Measurements from ENCODE around the gene P2RX3.
"Not testable (repeated sequence)": the region's sequence is repeated elsewhere in the genome, so short reads cannot be mapped to it uniquely, and the experiment has no call there.

P2RX3 gene

GRCh38 chr11:57353852-57354251 lies 15.7 kb downstream of the P2RX3 start:
- no peak for DNase-seq

GRCh38 chr11:57354699-57355098 lies 16.5 kb downstream of the P2RX3 start:
- no peak for DNase-seq

- no peak for DNase-seq
Observed at GRCh38 chr11:57356268-57356667, 18.1 kb downstream of the P2RX3 start.

GRCh38 chr11:57357310-57357709 lies 19.2 kb downstream of the P2RX3 start:
- no peak for DNase-seq

GRCh38 chr11:57357856-57358255 lies 19.7 kb downstream of the P2RX3 start:
- no peak for DNase-seq

GRCh38 chr11:57358543-57358961 lies 20.4 kb downstream of the P2RX3 start:
- no peak for DNase-seq

- DNase-seq, result no peak
Observed at GRCh38 chr11:57358991-57359390, 20.8 kb downstream of the P2RX3 start.

GRCh38 chr11:57359396-57359795 lies 21.2 kb downstream of the P2RX3 start:
- no peak for DNase-seq

- no peak for DNase-seq
Observed at GRCh38 chr11:57359896-57360690, 21.9 kb downstream of the P2RX3 start.

- DNase-seq, result no peak
Observed at GRCh38 chr11:57360991-57361390, 22.8 kb downstream of the P2RX3 start.

- not testable (repeated sequence) for DNase-seq
Observed at GRCh38 chr11:57361420-57361819, 23.3 kb downstream of the P2RX3 start.

GRCh38 chr11:57361926-57362325 lies 23.8 kb downstream of the P2RX3 start:
- DNase-seq, result no peak

- DNase-seq, result no peak
Observed at GRCh38 chr11:57363131-57364080, 25.3 kb downstream of the P2RX3 start.

- DNase-seq, result no peak
Observed at GRCh38 chr11:57364851-57365660, 26.9 kb downstream of the P2RX3 start.

- no peak for DNase-seq
Observed at GRCh38 chr11:57368106-57368844, 30.1 kb downstream of the P2RX3 start.

GRCh38 chr11:57368845-57369232 lies 30.7 kb downstream of the P2RX3 start:
- DNase-seq, result no peak

GRCh38 chr11:57370251-57370650 lies 32.1 kb downstream of the P2RX3 start:
- no peak for DNase-seq

GRCh38 chr11:57370941-57371340 lies 32.8 kb downstream of the P2RX3 start:
- DNase-seq, result no peak

GRCh38 chr11:57373146-57373545 lies 35.0 kb downstream of the P2RX3 start:
- no peak for DNase-seq

- no peak for DNase-seq
Observed at GRCh38 chr11:57374966-57375365, 36.8 kb downstream of the P2RX3 start.

GRCh38 chr11:57375490-57375889 lies 37.3 kb downstream of the P2RX3 start:
- no peak for DNase-seq
